Measurements from ENCODE around the gene CTPS2. TPM values are rescaled to one million over a fixed set of nuclear protein-coding genes. Genes with fewer than 3 reads are reported as not detected.
A peak's percentile ranks its signal among the peaks of the same experiment; 100 is the strongest.
"Not testable (repeated sequence)": the region's sequence is repeated elsewhere in the genome, so short reads cannot be mapped to it uniquely, and the experiment has no call there.

Gene CTPS2
- total RNA-seq, 2 donors from 2014 or later, result 17.7 to 18.9 TPM

DNA sequence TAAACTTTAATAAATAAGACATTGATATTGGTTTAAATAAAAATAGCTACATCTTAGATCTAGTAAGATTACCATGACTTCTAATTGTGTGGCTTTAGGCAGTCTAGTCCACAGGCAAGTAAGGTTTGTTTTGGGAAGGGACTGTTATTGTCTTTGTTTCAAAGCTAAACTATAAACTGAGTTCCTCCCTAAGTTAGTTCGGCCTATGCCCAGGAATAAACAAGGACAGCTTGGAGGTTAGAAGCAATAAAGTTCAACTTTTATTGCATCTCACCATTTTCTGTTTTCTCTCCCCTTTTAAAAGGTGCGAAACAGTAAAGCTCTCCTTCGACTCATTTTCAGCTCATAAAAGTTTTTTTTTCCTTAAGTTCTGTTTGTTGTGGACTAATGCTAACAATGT, 133.0 kb downstream of the CTPS2 start:
- Histone ChIP-seq H3K36me3 (no peaks in the 10 kb centered on the region), H3K27ac (peak overlapping the region; percentile 3), H3K4me3 (no peak overlapping the region), H3K9me3 (no peaks in the 10 kb centered on the region), H3K4me1 (no peaks in the 10 kb centered on the region), H3K9ac (ENCODE audit: low read depth in 2 of 2, low read length in 2 of 2) (no peak overlapping the region), H3K27me3 (no peaks in the 10 kb centered on the region)
- DNase-seq, result no peak
- intact Hi-C loops (cut with DNase I), result no loop called here
- TF ChIP-seq, protein P1, sequence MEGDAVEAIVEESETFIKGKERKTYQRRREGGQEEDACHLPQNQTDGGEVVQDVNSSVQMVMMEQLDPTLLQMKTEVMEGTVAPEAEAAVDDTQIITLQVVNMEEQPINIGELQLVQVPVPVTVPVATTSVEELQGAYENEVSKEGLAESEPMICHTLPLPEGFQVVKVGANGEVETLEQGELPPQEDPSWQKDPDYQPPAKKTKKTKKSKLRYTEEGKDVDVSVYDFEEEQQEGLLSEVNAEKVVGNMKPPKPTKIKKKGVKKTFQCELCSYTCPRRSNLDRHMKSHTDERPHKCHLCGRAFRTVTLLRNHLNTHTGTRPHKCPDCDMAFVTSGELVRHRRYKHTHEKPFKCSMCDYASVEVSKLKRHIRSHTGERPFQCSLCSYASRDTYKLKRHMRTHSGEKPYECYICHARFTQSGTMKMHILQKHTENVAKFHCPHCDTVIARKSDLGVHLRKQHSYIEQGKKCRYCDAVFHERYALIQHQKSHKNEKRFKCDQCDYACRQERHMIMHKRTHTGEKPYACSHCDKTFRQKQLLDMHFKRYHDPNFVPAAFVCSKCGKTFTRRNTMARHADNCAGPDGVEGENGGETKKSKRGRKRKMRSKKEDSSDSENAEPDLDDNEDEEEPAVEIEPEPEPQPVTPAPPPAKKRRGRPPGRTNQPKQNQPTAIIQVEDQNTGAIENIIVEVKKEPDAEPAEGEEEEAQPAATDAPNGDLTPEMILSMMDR (IDR thresholded peaks at IDR 0.05), result no peak

- no peak overlapping the region for H3K9ac ChIP-seq (ENCODE audit: low read depth in 2 of 2, low read length in 2 of 2)
- intact Hi-C loops (cut with DNase I), result no loop called here
- TF ChIP-seq, protein P1 (IDR thresholded peaks at IDR 0.05), result no peak
- H3K4me1 ChIP-seq, result no peaks in the 10 kb centered on the region
- no peaks in the 10 kb centered on the region for H3K27me3 ChIP-seq
- H3K9me3 ChIP-seq, result no peaks in the 10 kb centered on the region
- no peaks in the 10 kb centered on the region for H3K36me3 ChIP-seq
- H3K27ac ChIP-seq, result no peak overlapping the region
- no peak overlapping the region for H3K4me3 ChIP-seq
- no peak for DNase-seq
Observed at GRCh38 chrX:16578218-16578617, 134.3 kb downstream of the CTPS2 start.

DNA sequence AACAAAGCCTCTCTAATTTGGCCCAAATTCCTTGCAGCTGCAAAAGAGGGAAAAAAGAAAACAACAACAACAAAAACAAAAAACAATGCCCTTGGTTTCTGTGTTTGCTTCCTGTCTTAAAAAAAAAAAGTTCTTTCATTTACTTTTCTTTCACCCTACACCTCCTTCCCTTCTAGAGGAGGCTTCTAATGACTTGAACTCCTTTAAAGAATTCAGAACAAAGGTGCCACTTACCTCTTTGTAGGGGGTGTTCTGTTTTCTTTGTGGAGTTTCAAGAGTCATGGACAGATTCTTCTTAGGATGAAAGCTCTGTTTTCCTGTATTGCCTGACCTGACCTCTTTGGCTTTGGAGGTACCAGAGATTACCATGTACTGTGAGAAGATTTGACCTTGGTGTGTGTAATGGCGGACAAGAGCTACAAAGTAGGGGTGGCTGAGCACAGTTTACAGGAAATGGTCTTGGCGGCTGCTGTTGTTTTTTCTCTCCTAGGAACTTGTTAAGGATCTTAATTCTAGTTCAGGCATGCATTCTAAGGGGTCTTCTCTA, 134.9 kb downstream of the CTPS2 start:
- no peak for DNase-seq
- TF ChIP-seq, protein P1 (IDR thresholded peaks at IDR 0.05), result no peak

DNA sequence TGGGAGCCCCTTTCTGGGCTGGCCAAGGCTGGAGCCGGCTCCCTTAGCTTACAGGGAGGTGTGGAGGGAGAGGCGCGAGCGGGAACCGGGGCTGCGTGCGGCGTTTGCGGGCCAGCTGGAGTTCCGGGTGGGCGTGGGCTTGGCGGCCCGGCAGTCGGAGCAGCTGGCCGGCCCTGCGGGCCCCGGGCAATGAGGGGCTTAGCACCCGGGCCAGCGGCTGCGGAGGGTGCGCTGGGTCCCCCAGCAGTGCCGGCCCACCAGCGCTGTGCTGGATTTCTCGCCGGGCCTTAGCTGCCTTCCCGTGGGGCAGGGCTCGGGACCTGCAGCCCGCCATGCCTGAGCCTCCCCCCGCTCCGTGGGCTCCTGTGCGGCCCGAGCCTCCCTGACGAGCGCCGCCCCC, 137.1 kb downstream of the CTPS2 start:
- H3K36me3 ChIP-seq; DNase-seq; H3K27me3 ChIP-seq; intact Hi-C loops (cut with DNase I); H3K9me3 ChIP-seq; H3K9ac ChIP-seq (ENCODE audit: low read depth in 2 of 2, low read length in 2 of 2); H3K4me3 ChIP-seq; H3K27ac ChIP-seq; H3K4me1 ChIP-seq: not testable (repeated sequence)

More for the DNA sequence above, 134.9 kb downstream of the CTPS2 start:
- no peaks in the 10 kb centered on the region for H3K4me1 ChIP-seq
- no peaks in the 10 kb centered on the region for H3K36me3 ChIP-seq
- H3K9ac ChIP-seq (ENCODE audit: low read depth in 2 of 2, low read length in 2 of 2), result no peak overlapping the region
- H3K9me3 ChIP-seq, result no peaks in the 10 kb centered on the region
- no peak overlapping the region for H3K27ac ChIP-seq
- intact Hi-C loops (cut with DNase I), result no loop called here
- H3K4me3 ChIP-seq, result no peak overlapping the region
- no peaks in the 10 kb centered on the region for H3K27me3 ChIP-seq

- no peak overlapping the region for H3K4me3 ChIP-seq
- DNase-seq, result no peak
Observed at GRCh38 chrX:16573781-16574180, 138.7 kb downstream of the CTPS2 start.

DNA sequence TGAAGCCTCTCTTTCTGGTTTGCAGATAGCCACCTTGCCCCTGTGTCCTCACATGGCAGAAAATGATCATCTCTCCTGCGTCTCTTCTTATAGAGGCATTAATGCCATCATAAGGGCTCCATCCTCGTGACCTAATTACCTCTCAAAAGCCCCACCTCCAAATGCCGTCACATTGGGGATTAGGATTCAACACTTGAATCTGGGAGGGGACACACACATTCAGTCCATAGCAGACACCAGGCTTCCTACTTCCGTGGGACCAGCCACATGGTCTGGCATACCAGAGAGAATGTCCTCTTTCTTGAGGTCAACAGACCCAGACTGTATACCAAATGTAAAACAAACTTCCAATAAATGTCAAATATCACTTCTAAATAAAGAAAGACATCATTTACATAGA, 144.8 kb downstream of the CTPS2 start:
- TF ChIP-seq, protein P1 (IDR thresholded peaks at IDR 0.05), result no peak
- H3K27me3 ChIP-seq, result no peaks in the 10 kb centered on the region
- H3K9ac ChIP-seq (ENCODE audit: low read depth in 2 of 2, low read length in 2 of 2), result no peak overlapping the region
- no peak for DNase-seq
- H3K36me3 ChIP-seq, result no peaks in the 10 kb centered on the region
- H3K4me1 ChIP-seq, result no peaks in the 10 kb centered on the region
- H3K9me3 ChIP-seq, result no peaks in the 10 kb centered on the region
- H3K4me3 ChIP-seq, result no peak overlapping the region
- intact Hi-C loops (cut with DNase I), result no loop called here
- H3K27ac ChIP-seq, result no peak overlapping the region

More at GRCh38 chrX:16573781-16574180, 138.7 kb downstream of the CTPS2 start:
- no peaks in the 10 kb centered on the region for H3K9me3 ChIP-seq
- H3K36me3 ChIP-seq, result no peaks in the 10 kb centered on the region
- intact Hi-C loops (cut with DNase I), result no loop called here
- no peaks in the 10 kb centered on the region for H3K27me3 ChIP-seq
- no peak overlapping the region for H3K9ac ChIP-seq (ENCODE audit: low read depth in 2 of 2, low read length in 2 of 2)
- no peak overlapping the region for H3K27ac ChIP-seq
- TF ChIP-seq, protein P1 (IDR thresholded peaks at IDR 0.05), result no peak
- H3K4me1 ChIP-seq, result no peaks in the 10 kb centered on the region

All from colonic mucosa (tissue), 4 donors.